ENCODE measurements around the gene DCBLD2. TPM values are rescaled to one million over a fixed set of nuclear protein-coding genes. Genes with fewer than 3 reads are reported as not detected.

Gene DCBLD2
- total RNA-seq, 1 experiment from 2014 or later = 48.0 TPM

DNA sequence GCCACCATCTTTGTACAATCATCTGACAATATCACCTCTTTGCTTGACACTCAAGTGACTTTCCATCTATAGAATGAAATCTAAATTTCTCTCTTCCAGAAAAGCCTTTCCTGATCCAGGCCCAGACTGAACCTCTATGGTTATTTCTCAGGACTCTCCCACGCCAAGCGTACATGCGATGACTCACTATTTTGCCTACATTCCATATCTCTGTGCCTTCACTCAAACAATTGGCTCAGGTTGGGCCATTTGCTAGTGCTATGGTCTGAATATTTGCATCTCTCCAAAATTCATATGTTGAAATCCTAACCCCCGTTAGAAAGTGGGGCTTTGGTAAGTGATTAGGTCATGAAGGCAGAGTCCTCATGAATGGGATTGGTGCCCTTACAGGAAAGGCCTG, 94.5 kb downstream of the DCBLD2 start:
- Histone ChIP-seq H2BK12ac (ENCODE audit: insufficient read length, low read depth, low read length) (no peak overlapping the region), H2BK20ac (ENCODE audit: low read depth, low read length, poor library complexity, severe bottlenecking) (no peak overlapping the region), H3K9me3 (ENCODE audit: control insufficient read depth, low read depth, low read length) (no peaks in the 10 kb centered on the region), H3K27me3 (ENCODE audit: insufficient read depth, low read length) (no peaks in the 10 kb centered on the region), H3K27ac (ENCODE audit: insufficient read length, low read depth, low read length) (no peak overlapping the region), H2BK15ac (ENCODE audit: low read depth, low read length) (no peak overlapping the region), H3K23me2 (ENCODE audit: insufficient read length, low read depth, low read length, poor library complexity, severe bottlenecking) (no peaks in the 10 kb centered on the region), H4K5ac (ENCODE audit: insufficient read length, low read depth, low read length) (no peak overlapping the region), H2AK5ac (ENCODE audit: insufficient read length, low read length) (no peak overlapping the region), H3K56ac (ENCODE audit: insufficient read length, low read depth, low read length) (no peak overlapping the region), H4K91ac (ENCODE audit: insufficient read length, low read depth, low read length) (no peak overlapping the region), H3K4me2 (ENCODE audit: insufficient read depth, insufficient read length, low read length) (no peak overlapping the region), H3K79me1 (ENCODE audit: insufficient read depth, low read depth, low read length, poor library complexity, severe bottlenecking) (no peaks in the 10 kb centered on the region), H2BK5ac (ENCODE audit: insufficient read length, low read length) (no peak overlapping the region), H3K9ac (ENCODE audit: extremely low read depth, insufficient read length, low read length) (no peak overlapping the region), H2BK120ac (ENCODE audit: low read depth, low read length, poor library complexity, severe bottlenecking) (no peak overlapping the region), H4K8ac (replicated peaks; ENCODE audit: insufficient read length, low read depth, low read length) (no peak overlapping the region), H4K20me1 (ENCODE audit: control insufficient read depth, insufficient read depth, insufficient read length) (no peaks in the 10 kb centered on the region), H3K14ac (ENCODE audit: insufficient read depth, low read length) (no peak overlapping the region), H3K23ac (ENCODE audit: insufficient read length, low read depth, low read length) (no peak overlapping the region), H3T11ph (ENCODE audit: low read length) (no peak overlapping the region), H3K4me1 (ENCODE audit: insufficient read depth, low read length) (no peaks in the 10 kb centered on the region), H2AFZ (ENCODE audit: low read length) (no peak overlapping the region), H3K18ac (ENCODE audit: insufficient read length, low read depth, low read length) (no peak overlapping the region), H3K79me2 (ENCODE audit: insufficient read depth, low read length) (no peaks in the 10 kb centered on the region), H3K4ac (ENCODE audit: low read depth, low read length) (no peak overlapping the region)
- Mint-ChIP-seq H3K4me1 (no peaks in the 10 kb centered on the region), H3K9me3 (peaks cover 4 to 5% of the 10 kb centered on the region in 2 experiments; a peak in 3 of 5 replicates), H3K27ac (peak overlapping the region in 1 of 3 experiments; percentile 51; a peak in 2 of 7 replicates), H3K4me3 (no peak overlapping the region), H3K36me3 (ENCODE audit: insufficient read depth in 1 of 3, low read depth in 3 of 3) (peaks cover 41 to 68% (median 64%) of the 10 kb centered on the region in 3 experiments), H3K27me3 (ENCODE audit: low read depth) (no peaks in the 10 kb centered on the region)
- WGBS (ENCODE audit: extremely low coverage, insufficient read length, low lambda C conversion rate) = no CpG with 5 or more reads among the region's 4 CpGs
- DNase-seq = no peak
- TF ChIP-seq, protein P1, sequence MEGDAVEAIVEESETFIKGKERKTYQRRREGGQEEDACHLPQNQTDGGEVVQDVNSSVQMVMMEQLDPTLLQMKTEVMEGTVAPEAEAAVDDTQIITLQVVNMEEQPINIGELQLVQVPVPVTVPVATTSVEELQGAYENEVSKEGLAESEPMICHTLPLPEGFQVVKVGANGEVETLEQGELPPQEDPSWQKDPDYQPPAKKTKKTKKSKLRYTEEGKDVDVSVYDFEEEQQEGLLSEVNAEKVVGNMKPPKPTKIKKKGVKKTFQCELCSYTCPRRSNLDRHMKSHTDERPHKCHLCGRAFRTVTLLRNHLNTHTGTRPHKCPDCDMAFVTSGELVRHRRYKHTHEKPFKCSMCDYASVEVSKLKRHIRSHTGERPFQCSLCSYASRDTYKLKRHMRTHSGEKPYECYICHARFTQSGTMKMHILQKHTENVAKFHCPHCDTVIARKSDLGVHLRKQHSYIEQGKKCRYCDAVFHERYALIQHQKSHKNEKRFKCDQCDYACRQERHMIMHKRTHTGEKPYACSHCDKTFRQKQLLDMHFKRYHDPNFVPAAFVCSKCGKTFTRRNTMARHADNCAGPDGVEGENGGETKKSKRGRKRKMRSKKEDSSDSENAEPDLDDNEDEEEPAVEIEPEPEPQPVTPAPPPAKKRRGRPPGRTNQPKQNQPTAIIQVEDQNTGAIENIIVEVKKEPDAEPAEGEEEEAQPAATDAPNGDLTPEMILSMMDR (conservative IDR thresholded peaks at IDR 0.05) = no peak
